Calu3 (cell line): ENCODE data around the gene TSC1. TPM values are rescaled to one million over a fixed set of nuclear protein-coding genes. Genes with fewer than 3 reads are reported as not detected.
"Not testable (repeated sequence)": the region's sequence is repeated elsewhere in the genome, so short reads cannot be mapped to it uniquely, and the experiment has no call there.

Experiments used
- BruUV-seq: library from RNA; stranded (reverse); fragments of 400-500 nt; replicated peaks from 2 replicates; lab custom pipeline; 2021; lab: Mats Ljungman, UMichigan
- CTCF ChIA-PET: fragments of 300-600 bp; sonication (Branson Sonifier 250); formaldehyde crosslinking; loops from one replicate; lab custom pipeline; 2022; ENCODE audit warnings: antibody characterized with exemption; lab: Charles Lee
- DNase-seq: peaks from one replicate; pipeline ENCODE4 v3.0.0; 2022
- H3K27ac Mint-ChIP-seq: one replicate; pipeline ENCODE4 v1.8.0; 2022; ENCODE audit warnings: mixed read lengths; ENCODE audit not compliant: unreplicated experiment
- H3K27me3 Mint-ChIP-seq: one replicate; pipeline ENCODE4 v1.8.0; 2022; ENCODE audit warnings: mixed read lengths; ENCODE audit not compliant: unreplicated experiment
- H3K36me3 Mint-ChIP-seq: one replicate; pipeline ENCODE4 v1.8.0; 2022; ENCODE audit warnings: mild to moderate bottlenecking, moderate library complexity, mixed read lengths; ENCODE audit not compliant: insufficient read depth, unreplicated experiment
- H3K4me1 Mint-ChIP-seq: one replicate; pipeline ENCODE4 v1.8.0; 2022; ENCODE audit warnings: mild to moderate bottlenecking, low read depth, mixed read lengths; ENCODE audit not compliant: unreplicated experiment
- H3K4me3 Mint-ChIP-seq: one replicate; pipeline ENCODE4 v1.8.0; 2022; ENCODE audit warnings: mild to moderate bottlenecking, low read depth, moderate library complexity, mixed read lengths; ENCODE audit not compliant: unreplicated experiment
- H3K9me3 Mint-ChIP-seq: one replicate; pipeline ENCODE4 v1.8.0; 2022; ENCODE audit warnings: low read depth, mixed read lengths; ENCODE audit not compliant: unreplicated experiment
- CTCF ChIP-seq: fragments of 200-600 bp; IDR thresholded peaks from one replicate; pipeline ENCODE4 v1.8.0; 2022; ENCODE audit warnings: antibody characterized with exemption; ENCODE audit not compliant: unreplicated experiment
- intact Hi-C: fragments of 100-400 bp; cut with micrococcal nuclease; formaldehyde crosslinking; loops from one replicate; pipeline ENCODE4 v1.10.0; 2022; ENCODE audit not compliant: unreplicated experiment
- total RNA-seq: library from RNA; stranded (reverse); gene quantifications from 2 replicates; pipeline ENCODE4 v1.2.3, GENCODE V29; 2022

Gene TSC1
- total RNA-seq, 1 experiment from 2014 or later, result 31.7 TPM

- Mint-ChIP-seq H3K27ac (no peak overlapping the region), H3K4me1 (peaks cover 10% of the 10 kb centered on the region), H3K36me3 (peaks cover 5% of the 10 kb centered on the region), H3K9me3 (no peaks in the 10 kb centered on the region), H3K4me3 (no peak overlapping the region), H3K27me3 (peaks cover 85% of the 10 kb centered on the region)
- TF ChIP-seq CTCF, result no peak
- intact Hi-C loops, result no loop called here
- DNase-seq, result no peak
- CTCF ChIA-PET, result interaction anchor here (0.5 kb wide), 1 partner anchor 159 kb away, joined by 3 read pairs; no protein-coding TSS in a partner anchor
- BruUV-seq, result no TSS peak
Measured at GRCh38 chr9:132990781-132991180, 46.4 kb upstream of the TSC1 start.

- intact Hi-C loops, H3K36me3 Mint-ChIP-seq, DNase-seq, BruUV-seq, CTCF ChIA-PET, H3K4me3 Mint-ChIP-seq, H3K9me3 Mint-ChIP-seq: not testable (repeated sequence)
- peaks cover 10% of the 10 kb centered on the region for H3K4me1 Mint-ChIP-seq
- peak overlapping the region; percentile 15 for H3K27ac Mint-ChIP-seq
- peaks cover 84% of the 10 kb centered on the region for H3K27me3 Mint-ChIP-seq
Measured at GRCh38 chr9:132989998-132990557, 45.7 kb upstream of the TSC1 start.

- no TSS peak for BruUV-seq
- peaks cover 79% of the 10 kb centered on the region for H3K27me3 Mint-ChIP-seq
- DNase-seq, result no peak
- TF ChIP-seq CTCF, result no peak
- H3K4me1 Mint-ChIP-seq, result peaks cover 5% of the 10 kb centered on the region
- H3K36me3 Mint-ChIP-seq, result peaks cover 5% of the 10 kb centered on the region
- H3K27ac Mint-ChIP-seq, result no peak overlapping the region
- H3K4me3 Mint-ChIP-seq, result no peak overlapping the region
- no peaks in the 10 kb centered on the region for H3K9me3 Mint-ChIP-seq
- intact Hi-C loops, result no loop called here
- CTCF ChIA-PET, result no interaction called here
Measured at GRCh38 chr9:132989414-132989996, 45.1 kb upstream of the TSC1 start.

- CTCF ChIA-PET, result no interaction called here
- TF ChIP-seq CTCF, result no peak
- no peaks in the 10 kb centered on the region for H3K9me3 Mint-ChIP-seq
- no peak overlapping the region for H3K4me3 Mint-ChIP-seq
- peaks cover 73% of the 10 kb centered on the region for H3K27me3 Mint-ChIP-seq
- intact Hi-C loops, result no loop called here
- DNase-seq, result no peak
- no TSS peak for BruUV-seq
- H3K36me3 Mint-ChIP-seq, result peaks cover 5% of the 10 kb centered on the region
- H3K27ac Mint-ChIP-seq, result no peak overlapping the region
- H3K4me1 Mint-ChIP-seq, result no peaks in the 10 kb centered on the region
Measured at GRCh38 chr9:132989014-132989310, 44.5 kb upstream of the TSC1 start.
